GM12801 (cell line): ENCODE measurements around the gene ZNF580.

ENCODE experiments used
- CTCF ChIP-seq: IDR thresholded peaks from one replicate; pipeline ENCODE4 v1.5.1; 2011; ENCODE audit warnings: control low read depth; ENCODE audit not compliant: insufficient read length; ENCODE audit errors: extremely low read depth

Gene ZNF580

GRCh38 chr19:55598034-55598433, 42.8 kb upstream of the ZNF580 start:
- TF ChIP-seq CTCF, result no peak

GRCh38 chr19:55598719-55599467, 41.9 kb upstream of the ZNF580 start:
- TF ChIP-seq CTCF, result no peak

- TF ChIP-seq CTCF, result no peak
Observed at GRCh38 chr19:55599468-55599841, 41.3 kb upstream of the ZNF580 start, which contains the start of gene FIZ1. Gene FIZ1 (minus strand): TSS chr19:55599517. CDS start chr19:55597865, 1,652 bp downstream.

GRCh38 chr19:55599842-55600661, 40.8 kb upstream of the ZNF580 start, which contains the start of gene ZNF524:
Gene ZNF524 (plus strand): TSS chr19:55600288. CDS start chr19:55602113, 1,825 bp downstream.
- no peak for TF ChIP-seq CTCF

- TF ChIP-seq CTCF, result no peak
Observed at GRCh38 chr19:55600662-55601028, 40.2 kb upstream of the ZNF580 start.

GRCh38 chr19:55601084-55601483, 39.7 kb upstream of the ZNF580 start:
- no peak for TF ChIP-seq CTCF
